Measurements from ENCODE around the gene EOLA1.
"Not testable (repeated sequence)": the region's sequence is repeated elsewhere in the genome, so short reads cannot be mapped to it uniquely, and the experiment has no call there.

The EOLA1 gene

GRCh38 chrX:149545545-149546543 lies 5.0 kb downstream of the EOLA1 start:
- not testable (repeated sequence) for DNase-seq (ENCODE audit: low spot score)

DNA sequence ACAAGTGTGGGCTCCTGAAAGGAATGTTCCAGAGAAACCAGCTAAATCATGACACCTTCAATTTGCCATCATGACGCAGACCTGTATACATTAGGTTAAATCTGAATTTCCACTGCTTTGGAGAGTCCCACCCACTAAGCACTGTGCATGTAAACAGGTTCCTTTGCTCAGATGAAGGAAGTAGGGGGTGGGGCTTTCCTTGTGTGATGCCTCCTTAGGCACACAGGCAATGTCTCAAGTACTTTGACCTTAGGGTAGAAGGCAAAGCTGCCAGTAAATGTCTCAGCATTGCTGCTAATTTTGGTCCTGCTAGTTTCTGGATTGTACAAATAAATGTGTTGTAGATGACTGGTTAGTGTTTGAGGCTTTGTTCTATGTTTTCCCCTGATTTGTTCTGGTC lies 6.2 kb downstream of the EOLA1 start:
- DNase-seq (ENCODE audit: low spot score) = not testable (repeated sequence)

DNA sequence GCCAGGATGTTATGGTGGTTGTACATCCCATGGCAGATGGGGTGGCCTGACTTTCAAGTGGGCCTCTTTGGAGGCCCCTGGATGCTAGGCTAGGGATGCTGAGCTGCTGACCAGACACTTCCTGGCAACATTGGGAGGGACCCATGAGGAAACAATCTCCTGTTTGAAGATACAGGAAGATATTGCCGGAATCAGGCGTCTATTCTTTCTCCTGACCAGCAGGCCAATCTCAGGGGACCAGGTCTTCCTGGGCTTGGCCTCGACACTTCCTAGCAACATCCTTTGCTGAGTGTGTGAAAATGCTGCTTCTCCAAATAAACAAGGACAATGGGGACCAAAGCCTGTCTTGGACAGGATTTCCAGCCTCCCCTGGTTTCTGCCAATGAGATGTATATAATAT lies 7.0 kb downstream of the EOLA1 start:
- DNase-seq (ENCODE audit: low spot score) = not testable (repeated sequence)

DNA sequence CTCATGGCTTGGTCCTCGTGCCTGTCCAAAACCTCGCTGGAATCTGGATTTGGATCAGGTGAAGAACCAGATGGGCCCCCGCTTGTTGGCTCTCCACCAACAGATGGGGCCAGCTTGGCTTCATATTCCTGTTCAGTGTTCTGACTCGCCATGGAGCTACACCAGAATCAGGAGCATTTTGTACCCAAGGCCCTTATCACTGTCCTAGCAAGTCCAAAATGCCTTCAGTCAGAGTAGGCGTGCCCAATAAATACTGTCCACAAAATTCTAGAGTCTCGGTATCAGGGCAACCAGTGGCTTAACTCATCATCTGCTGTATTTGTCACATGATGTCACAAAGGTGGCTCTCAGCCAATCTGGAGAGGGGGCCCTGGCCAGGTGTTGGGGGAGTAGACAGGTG lies 8.9 kb downstream of the EOLA1 start, which contains the start of gene HSFX3:
TSS of gene HSFX3 (minus strand) at position 224 of the 400 bp plus-strand sequence. CDS start at position 152, 72 bp downstream.
- DNase-seq (ENCODE audit: low spot score) = not testable (repeated sequence)

GRCh38 chrX:149550454-149550853 lies 9.6 kb downstream of the EOLA1 start:
- not testable (repeated sequence) for DNase-seq (ENCODE audit: low spot score)

DNA sequence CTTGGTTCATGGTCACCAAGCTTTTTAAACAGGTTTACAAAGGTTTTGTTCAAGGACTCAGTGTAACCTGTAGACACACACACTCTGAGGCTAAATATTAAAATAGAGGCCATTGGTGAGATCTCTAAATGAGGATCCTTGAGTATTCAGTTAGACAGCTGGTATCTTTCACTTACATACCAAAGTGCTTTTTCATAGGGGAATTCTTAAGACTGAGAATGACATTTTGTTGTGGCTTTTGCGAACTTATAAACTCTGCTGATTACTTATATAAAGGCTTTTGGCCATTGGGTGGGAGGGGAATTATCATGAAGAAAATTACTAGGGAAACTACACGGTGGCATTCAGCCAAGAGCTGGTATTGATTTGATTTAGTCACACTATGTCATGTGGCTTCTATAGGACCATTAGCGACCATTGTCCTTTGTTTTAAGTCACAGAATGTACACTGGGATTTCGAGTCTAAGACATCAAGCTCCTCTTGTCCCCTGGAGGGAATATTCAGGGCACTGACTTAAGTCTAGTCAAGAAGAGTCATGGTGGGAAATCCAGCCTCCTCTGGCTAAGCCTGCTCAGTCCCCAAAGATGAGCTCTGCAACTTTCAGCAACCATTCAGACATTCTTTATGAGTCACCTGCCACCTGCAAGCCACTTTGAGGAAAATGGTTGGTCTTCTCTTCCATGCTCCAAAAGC lies 10.6 kb downstream of the EOLA1 start:
- DNase-seq (ENCODE audit: low spot score) = not testable (repeated sequence)

- not testable (repeated sequence) for DNase-seq (ENCODE audit: low spot score)
Observed at GRCh38 chrX:149551939-149552248, 11.1 kb downstream of the EOLA1 start.

GRCh38 chrX:149555251-149555650 lies 14.4 kb downstream of the EOLA1 start:
- DNase-seq (ENCODE audit: low spot score) = not testable (repeated sequence)

- DNase-seq (ENCODE audit: low spot score) = no peak
Observed at GRCh38 chrX:149563359-149563758, 22.5 kb downstream of the EOLA1 start.

- no peak for DNase-seq (ENCODE audit: low spot score)
Observed at GRCh38 chrX:149567621-149568417, 27.0 kb downstream of the EOLA1 start.

- no peak for DNase-seq (ENCODE audit: low spot score)
Observed at GRCh38 chrX:149568701-149569296, 28.0 kb downstream of the EOLA1 start.

GRCh38 chrX:149569770-149570169 lies 29.0 kb downstream of the EOLA1 start:
- DNase-seq (ENCODE audit: low spot score) = no peak

- DNase-seq (ENCODE audit: low spot score) = no peak
Observed at GRCh38 chrX:149570668-149571067, 29.9 kb downstream of the EOLA1 start.

DNA sequence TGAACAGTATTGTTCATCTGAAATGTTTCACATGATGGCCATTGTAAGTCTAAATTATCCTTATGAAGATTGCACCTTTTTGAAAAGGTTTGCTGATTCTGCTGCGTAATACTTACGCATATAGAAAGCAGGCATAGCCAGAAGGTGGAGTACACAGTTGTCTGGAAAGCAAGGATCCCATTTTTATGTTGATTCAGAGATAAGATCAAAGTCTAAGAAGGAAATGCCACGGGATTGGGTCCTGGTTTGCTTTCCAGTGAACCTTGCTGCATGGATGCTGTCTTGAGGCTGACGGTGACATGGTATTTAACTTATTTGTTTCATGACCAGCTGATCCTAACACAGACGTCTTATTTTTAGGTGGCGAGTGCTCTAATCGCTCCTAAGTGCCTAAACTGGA lies 31.0 kb downstream of the EOLA1 start:
- no peak for DNase-seq (ENCODE audit: low spot score)

- no peak for DNase-seq (ENCODE audit: low spot score)
Observed at GRCh38 chrX:149572743-149573142, 31.9 kb downstream of the EOLA1 start.

DNA sequence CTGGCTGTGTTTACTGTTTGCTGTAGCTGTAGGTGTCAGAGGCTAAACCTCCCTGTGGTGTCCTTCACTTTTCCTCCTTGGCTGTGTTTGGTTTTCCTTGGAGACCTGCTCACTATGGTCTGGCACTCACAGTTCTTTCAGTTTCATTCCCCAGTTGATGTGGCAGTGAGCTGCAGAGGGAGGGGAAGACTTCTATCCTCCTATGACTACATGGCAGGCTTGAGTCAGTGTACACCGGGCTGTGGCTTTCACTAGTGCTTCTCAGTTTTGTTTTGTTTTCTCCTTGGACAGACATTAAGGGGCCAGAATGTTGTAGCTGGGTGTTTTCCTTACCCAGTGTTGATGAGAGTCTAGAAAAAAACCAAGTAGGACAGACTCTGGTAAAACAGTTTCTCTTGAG lies 32.6 kb downstream of the EOLA1 start:
- not testable (repeated sequence) for DNase-seq (ENCODE audit: low spot score)

- DNase-seq (ENCODE audit: low spot score) = not testable (repeated sequence)
Observed at GRCh38 chrX:149585631-149586030, 44.8 kb downstream of the EOLA1 start.

DNA sequence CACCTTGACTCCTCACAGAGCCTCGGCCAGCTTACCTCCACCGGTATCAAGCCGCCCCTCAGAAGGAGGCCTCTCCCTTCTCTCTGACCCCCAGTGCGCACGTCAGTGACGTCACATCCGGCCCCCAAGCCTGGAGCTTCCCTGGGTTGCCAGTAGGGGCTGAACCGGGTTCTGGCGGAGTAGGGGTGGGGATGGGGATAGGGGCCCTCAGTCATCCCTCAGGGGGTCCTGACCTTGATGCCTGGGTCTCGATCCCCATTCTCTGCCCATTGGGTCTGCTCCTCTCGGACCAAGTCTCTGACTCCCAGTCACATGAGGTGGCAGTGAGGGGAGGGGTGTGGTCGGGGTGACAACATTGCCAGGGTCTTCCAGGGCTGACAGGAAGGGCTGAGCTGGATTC lies 46.5 kb downstream of the EOLA1 start, which contains the start of gene MAGEA9B:
TSS of gene MAGEA9B (minus strand) at position 101 of the 400 bp plus-strand sequence. CDS start 4,280 bp downstream, outside the sequence.
- DNase-seq (ENCODE audit: low spot score) = not testable (repeated sequence)

DNA sequence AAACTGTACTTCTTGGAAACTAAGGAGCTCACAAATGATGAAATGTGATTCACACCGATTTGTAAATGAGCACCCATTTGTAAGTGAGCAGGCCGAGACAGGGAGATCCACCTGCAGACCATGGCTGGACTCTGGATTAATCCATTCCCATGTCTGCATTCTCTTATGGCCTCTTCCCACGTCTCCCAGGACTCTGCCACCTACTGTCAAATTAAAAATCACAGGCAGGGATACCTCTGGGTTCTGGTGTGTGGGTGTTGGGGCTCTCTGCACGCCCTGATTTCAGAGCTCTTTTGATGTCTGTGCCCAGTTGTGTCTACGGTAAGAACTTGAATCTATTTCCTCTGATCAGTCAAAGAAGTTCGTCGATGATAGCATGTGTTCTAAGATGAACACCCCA lies 50.2 kb downstream of the EOLA1 start:
- DNase-seq (ENCODE audit: low spot score) = not testable (repeated sequence)

DNA sequence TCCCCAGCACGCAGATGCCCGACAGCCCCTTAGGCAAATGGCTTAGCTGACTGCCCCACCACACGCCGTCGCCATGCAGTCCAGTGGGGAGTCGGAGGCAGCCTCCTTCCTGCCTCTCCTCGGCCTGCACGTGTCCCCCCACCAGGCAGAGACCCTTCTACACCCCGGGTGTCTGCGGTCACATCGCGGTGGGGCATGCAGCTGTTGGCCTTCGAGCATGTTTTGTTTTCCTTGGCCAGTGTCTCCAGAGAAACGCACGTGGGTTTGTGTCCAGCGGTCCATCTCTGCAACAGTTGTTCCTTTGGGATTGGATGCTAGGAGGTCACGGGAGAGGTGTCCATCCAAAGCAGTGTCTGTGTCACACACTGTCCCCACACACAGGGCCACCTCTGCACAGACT lies 54.4 kb downstream of the EOLA1 start, which contains the start of gene HSFX2:
TSS of gene HSFX2 (minus strand) at position 101 of the 400 bp plus-strand sequence. CDS start 614 bp downstream, outside the sequence.
- not testable (repeated sequence) for DNase-seq (ENCODE audit: low spot score)

DNA sequence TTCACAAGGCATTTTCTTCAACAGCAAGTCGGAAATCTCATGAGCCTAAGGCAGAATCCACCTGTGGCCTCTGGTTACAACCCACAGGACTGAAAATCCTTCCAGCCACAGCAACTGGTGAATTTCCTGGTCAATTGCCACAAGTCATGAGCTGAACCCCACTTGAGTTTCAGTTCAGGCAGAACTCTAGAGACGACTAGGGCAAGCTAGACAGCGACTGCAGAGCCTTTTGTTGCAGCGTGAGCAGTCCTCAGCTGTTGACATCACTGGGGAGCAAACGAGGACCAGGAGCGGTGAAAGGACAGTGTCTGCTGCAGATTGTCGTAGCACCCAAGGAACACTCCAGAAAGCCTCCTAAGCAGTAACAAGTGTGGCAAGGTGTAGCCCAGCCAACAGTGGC lies 55.1 kb downstream of the EOLA1 start:
- not testable (repeated sequence) for DNase-seq (ENCODE audit: low spot score)

All from CD4-positive, alpha-beta T cell treated with Interleukin-6 at 100 ng/mL for 8 hours (primary cell).